ENCODE measurements around the gene ARIH2.
"Not testable (repeated sequence)": the region's sequence is repeated elsewhere in the genome, so short reads cannot be mapped to it uniquely, and the experiment has no call there.

ARIH2 gene

GRCh38 chr3:48918388-48919214 lies at the start of gene ARIH2:
TSS of gene ARIH2 (plus strand) at chr3:48918842. CDS start at chr3:48927559, 8,717 bp downstream.
- DNase-seq: peak; percentile 95

- DNase-seq: no peak
These were observed 41.0 kb upstream of the ARIH2 start for GRCh38 chr3:48877671-48878070.

GRCh38 chr3:48879307-48879993 lies 39.2 kb upstream of the ARIH2 start:
- no peak for DNase-seq

- no peak for DNase-seq
These were observed 38.7 kb upstream of the ARIH2 start for GRCh38 chr3:48879994-48880377.

DNA sequence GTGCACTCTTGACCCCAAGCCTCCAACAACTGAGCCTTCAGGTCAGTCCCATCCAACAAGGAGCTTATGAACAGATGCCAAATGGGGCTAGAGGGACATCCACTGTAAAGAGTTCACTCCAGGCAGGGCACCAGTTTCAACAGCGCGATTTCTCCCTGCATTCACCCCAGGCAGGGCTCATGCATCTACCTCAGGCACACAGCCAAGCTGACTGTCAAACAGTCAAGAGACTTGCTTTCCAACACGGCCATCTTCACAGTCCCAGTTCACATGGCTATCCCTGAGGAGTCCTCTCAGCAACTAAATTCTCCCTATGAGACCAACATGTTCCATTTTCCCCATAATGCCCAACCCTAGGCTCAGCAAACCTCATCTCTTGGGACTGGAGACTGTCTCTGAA lies 37.6 kb upstream of the ARIH2 start:
- no peak for DNase-seq

- no peak for DNase-seq
These were observed 37.0 kb upstream of the ARIH2 start for GRCh38 chr3:48881652-48882114.

DNA sequence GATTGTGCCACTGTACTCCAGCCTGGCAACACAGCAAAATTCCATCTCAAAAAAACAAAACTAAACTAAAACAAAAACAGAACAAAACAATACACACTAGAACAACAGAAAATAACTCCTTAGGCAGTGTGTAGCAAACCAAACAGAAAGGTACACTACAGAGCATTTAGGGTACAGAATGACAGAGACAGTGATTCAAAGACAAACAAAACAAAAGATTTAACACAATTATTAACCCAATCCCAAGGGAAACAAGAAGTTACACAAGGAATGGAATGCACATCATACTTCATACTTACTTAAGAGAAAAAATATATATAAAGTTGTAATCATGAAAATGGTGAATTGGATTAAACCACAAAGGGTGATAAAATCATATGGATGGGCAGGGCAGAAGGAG lies 32.9 kb upstream of the ARIH2 start:
- no peak for DNase-seq

DNA sequence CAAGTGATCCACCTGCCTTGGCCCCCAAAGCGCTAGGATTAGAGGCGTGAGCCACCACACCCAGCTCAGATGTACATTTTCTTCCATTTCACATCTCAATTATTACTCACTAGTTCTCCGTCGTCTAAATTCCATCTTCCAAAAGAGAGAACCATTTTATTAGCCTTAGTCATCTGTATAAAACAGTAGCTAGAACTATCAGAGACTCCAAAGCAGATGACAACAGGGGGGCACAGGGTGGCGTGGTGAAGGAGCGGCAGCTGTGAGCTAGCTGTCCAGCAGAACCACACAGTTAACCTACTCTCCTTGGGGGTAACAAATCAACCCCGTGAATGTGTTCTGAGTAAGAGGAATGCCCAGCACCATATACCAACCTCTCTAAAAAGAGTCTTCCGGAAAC lies 27.0 kb upstream of the ARIH2 start:
- DNase-seq: no peak

DNA sequence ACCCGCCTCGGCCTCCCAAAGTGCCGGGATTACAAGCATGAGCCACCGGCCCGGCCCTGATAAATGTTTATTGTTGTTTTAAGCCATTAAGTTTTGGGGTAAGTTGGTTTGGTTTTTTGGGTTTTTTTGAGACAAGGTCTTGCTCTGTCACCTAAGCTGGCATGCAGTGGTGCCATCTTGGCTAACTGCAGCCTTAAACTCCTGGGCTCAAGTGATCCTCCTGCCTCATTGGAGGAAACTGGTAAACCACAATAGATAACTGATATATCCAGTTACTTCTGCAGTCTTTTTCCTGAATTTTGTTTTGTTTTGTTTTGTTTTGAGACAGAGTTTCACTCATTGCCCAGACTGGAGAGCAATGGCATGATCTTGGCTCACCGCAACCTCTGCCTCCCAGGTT lies 24.1 kb upstream of the ARIH2 start:
- DNase-seq: no peak

DNA sequence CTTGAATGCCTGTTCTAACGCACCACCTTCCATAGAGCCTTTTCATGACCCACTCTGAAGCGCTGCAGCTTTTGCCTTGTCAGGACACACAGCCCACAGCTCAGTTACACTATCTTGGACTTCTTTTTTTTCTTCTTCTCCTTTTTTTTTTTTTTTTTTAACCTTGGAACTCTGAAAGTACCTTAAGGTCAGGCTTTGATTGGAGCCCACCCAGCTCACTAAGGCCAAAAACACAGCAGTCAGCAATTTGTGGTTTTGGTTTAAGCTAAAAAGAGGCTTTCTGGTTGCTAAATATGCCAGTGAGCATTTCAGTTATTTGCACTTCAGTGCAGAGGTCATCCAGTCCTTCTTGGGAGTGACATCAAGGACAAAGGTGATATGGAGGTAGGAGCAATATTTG lies 21.7 kb upstream of the ARIH2 start:
- no peak for DNase-seq

DNA sequence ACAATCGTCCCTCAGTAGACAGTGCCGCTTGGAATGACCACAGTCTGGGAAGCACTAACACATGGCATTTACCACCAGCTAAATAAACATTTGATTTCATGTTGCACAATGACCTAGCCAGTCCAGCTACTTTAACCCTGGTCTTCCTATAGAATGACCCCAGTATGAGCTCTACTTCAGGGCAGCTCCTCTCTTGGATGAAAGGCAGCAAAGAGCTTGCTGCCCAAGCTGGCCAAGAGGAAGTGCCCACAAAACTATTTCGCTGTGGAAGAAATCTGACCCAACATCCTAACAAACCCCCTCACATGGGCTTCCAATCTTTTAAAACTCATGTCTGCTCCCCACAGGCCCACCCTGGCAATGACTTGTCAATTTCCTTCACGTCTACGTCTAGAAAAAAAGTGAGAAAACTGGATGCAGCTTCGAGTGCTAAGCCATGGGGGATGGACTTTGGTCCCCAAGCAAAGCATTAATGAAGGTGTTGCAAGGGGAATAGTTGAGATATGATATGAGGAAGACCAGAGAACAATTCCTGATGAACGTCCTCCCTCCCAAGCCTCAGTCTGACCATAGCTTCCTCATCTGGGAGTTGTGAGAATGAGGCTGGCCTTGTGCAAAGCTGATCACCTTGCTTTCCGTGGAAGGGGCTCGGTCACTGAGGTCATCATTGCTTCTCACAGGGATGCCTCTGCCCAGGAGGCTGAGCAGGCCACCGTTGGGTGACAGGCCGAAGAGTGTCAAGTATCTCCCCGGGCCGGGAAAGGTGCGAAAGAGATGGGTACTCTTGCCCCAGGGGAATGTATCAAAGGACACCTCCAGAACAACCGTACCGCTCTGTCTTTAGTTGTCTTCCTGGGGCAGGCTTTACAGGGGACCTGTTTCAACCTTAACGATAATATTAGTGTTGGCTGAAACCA lies 20.9 kb upstream of the ARIH2 start:
- DNase-seq: no peak

- DNase-seq: peak; percentile 86
These were observed 20.0 kb upstream of the ARIH2 start, which contains the start of gene SLC25A20 for GRCh38 chr3:48898383-48899234. TSS of gene SLC25A20 (minus strand) at chr3:48898882. CDS start at chr3:48898794, 88 bp downstream.

DNA sequence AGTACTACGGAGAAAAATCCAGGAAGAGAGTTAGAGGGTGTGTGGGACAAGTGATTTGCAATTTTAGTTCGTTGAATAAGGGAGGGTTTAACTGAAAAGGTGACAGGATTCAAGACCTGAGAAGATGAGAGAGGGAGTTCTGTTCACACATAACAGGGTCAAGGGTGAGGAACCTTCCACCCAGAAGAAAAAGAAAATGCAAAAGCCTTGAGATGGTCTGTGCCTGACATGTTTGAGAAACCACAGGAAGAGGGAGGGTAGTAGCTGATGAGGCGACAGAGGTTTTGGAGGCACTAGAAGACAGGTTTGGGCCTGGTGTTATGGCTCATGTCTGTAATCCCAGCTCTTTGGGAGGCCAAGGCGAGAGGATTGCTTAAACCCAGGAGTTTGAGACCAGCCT lies 19.4 kb upstream of the ARIH2 start:
- DNase-seq: no peak

GRCh38 chr3:48907026-48907425 lies 11.6 kb upstream of the ARIH2 start:
- DNase-seq: not testable (repeated sequence)

GRCh38 chr3:48915296-48915695 lies 3.3 kb upstream of the ARIH2 start:
- DNase-seq: no peak

- DNase-seq: no peak
These were observed 835 bp downstream of the ARIH2 start for GRCh38 chr3:48919215-48920138.

GRCh38 chr3:48926425-48927392 lies 8.1 kb downstream of the ARIH2 start:
- DNase-seq: peak; percentile 10

DNA sequence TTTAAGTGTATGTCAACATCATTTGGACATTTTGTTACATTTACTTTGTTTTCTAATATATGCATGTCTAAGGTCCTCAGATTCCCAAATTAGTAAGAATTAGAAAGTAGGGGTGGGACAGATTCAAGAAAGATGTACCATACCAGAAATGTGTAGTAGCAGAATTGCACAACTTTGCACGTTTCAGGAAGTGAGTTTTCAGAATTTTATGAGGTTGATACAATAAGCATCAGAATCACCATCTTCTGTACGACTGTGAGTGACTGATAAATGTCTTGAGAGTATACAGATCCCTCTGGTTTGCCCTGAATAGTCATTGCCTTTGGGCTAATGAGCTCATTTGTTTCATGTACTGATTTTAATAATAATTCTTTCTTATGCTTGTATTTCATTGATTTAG lies 9.3 kb downstream of the ARIH2 start:
- no peak for DNase-seq

GRCh38 chr3:48928679-48929078 lies 10.0 kb downstream of the ARIH2 start:
- DNase-seq: no peak
